Subcutaneous adipose tissue (tissue), 4 donors: ENCODE data around the gene ESR1. TPM values are rescaled to one million over a fixed set of nuclear protein-coding genes. Genes with fewer than 3 reads are reported as not detected.

ENCODE experiments used
- CTCF ChIP-seq: fragments of 450-650 bp; IDR thresholded peaks from one replicate; pipeline ENCODE4 v1.5.1; 2016; ENCODE audit warnings: low read depth, mild to moderate bottlenecking, control low read depth, antibody characterized with exemption, moderate library complexity
- total RNA-seq, 4 donors: library from RNA; depleted of rRNA; stranded (reverse); fragments of >200 nt; gene quantifications; one replicate each; pipeline ENCODE4 v1.1.0, GENCODE V29; 2016

ESR1 gene
- total RNA-seq, 4 donors from 2014 or later: 3.2 to 5.8 (median 4.1) TPM

DNA sequence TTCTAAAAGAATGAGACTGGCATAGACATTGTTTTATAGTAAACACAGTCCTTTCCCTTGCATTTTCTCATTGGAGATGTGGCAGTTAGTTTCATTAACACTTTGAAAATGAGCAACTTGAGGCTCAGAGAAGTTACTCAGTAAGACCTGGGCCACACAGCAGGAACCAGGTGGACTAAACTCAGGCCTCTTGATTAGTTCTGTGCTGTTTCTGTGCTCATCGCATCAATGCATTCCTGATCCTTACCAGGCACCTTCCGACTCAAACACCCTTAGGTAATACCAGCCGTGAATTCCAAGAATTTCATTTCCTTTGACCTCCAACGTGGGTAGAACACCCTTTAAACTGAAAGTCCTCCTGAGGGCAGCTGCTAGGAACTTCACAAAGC lies 362.8 kb downstream of the ESR1 start:
- TF ChIP-seq CTCF: no peak

- no peak for TF ChIP-seq CTCF
Measured at GRCh38 chr6:152170702-152171667, 363.5 kb downstream of the ESR1 start.

DNA sequence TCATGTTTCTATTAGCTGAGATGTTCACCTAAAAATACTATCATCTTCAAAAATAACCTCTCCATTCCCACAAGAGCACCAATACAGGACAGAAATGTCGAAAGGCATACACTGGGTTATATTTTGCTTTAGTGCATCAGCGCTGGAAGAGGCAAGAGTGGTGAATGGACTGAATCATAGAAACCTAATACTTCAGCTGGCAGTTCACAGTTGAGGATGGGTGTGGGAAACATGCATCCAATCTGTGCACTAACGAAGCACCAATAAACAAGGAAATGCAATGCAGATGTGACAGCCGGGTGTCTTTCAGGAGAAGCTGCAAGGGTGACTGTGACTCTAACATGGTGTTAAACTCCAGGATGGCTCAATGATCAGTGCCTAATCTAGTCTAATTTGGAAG lies 365.8 kb downstream of the ESR1 start:
- TF ChIP-seq CTCF: no peak

- TF ChIP-seq CTCF: no peak
Measured at GRCh38 chr6:152173957-152174356, 366.5 kb downstream of the ESR1 start.

GRCh38 chr6:152176268-152176667 lies 368.8 kb downstream of the ESR1 start:
- TF ChIP-seq CTCF: no peak
